Fibroblast of skin of back (primary cell): Measurements from ENCODE around the gene MTO1.
A peak's percentile ranks its signal among the peaks of the same experiment; 100 is the strongest.
"Not testable (repeated sequence)": the region's sequence is repeated elsewhere in the genome, so short reads cannot be mapped to it uniquely, and the experiment has no call there.

Experiments used
- DNase-seq: peaks from one replicate; pipeline ENCODE4 v3.0.0-alpha.2; 2013

MTO1 gene

GRCh38 chr6:73505142-73505541, 43.6 kb downstream of the MTO1 start:
- DNase-seq: no peak

- not testable (repeated sequence) for DNase-seq
Measured at GRCh38 chr6:73505705-73506104, 44.2 kb downstream of the MTO1 start.

- no peak for DNase-seq
Measured at GRCh38 chr6:73506246-73506645, 44.7 kb downstream of the MTO1 start.

- no peak for DNase-seq
Measured at GRCh38 chr6:73508776-73509175, 47.2 kb downstream of the MTO1 start.

GRCh38 chr6:73509851-73510250, 48.3 kb downstream of the MTO1 start:
- DNase-seq: no peak

- DNase-seq: peak; percentile 3
Measured at GRCh38 chr6:73511796-73512195, 50.3 kb downstream of the MTO1 start.

- peak; percentile 31 for DNase-seq
Measured at GRCh38 chr6:73513496-73513854, 51.9 kb downstream of the MTO1 start.

- peak; percentile 25 for DNase-seq
Measured at GRCh38 chr6:73514746-73515110, 53.2 kb downstream of the MTO1 start.

GRCh38 chr6:73515204-73515655, 53.7 kb downstream of the MTO1 start:
- DNase-seq: peak; percentile 23

GRCh38 chr6:73516514-73517489, 55.3 kb downstream of the MTO1 start:
- no peak for DNase-seq

GRCh38 chr6:73518100-73518981, 56.8 kb downstream of the MTO1 start:
- not testable (repeated sequence) for DNase-seq

- DNase-seq: not testable (repeated sequence)
Measured at GRCh38 chr6:73518982-73519881, 57.7 kb downstream of the MTO1 start.

GRCh38 chr6:73519926-73520687, 58.6 kb downstream of the MTO1 start:
- peak; percentile 83 for DNase-seq

GRCh38 chr6:73520688-73521350, 59.3 kb downstream of the MTO1 start, which contains the start of gene EEF1A1:
Gene EEF1A1, minus strand, starts transcription at chr6:73521032. Its CDS starts 1,006 bp downstream, at chr6:73520026.
- peak; percentile 100 for DNase-seq

GRCh38 chr6:73521351-73521985, 59.9 kb downstream of the MTO1 start:
- peak; percentile 81 for DNase-seq

- peak; percentile 29 for DNase-seq
Measured at GRCh38 chr6:73523434-73524123, 62.0 kb downstream of the MTO1 start.

GRCh38 chr6:73525546-73526330, 64.2 kb downstream of the MTO1 start:
- peak; percentile 67 for DNase-seq

GRCh38 chr6:73528897-73529296, 67.4 kb downstream of the MTO1 start:
- DNase-seq: no peak

GRCh38 chr6:73532293-73532692, 70.8 kb downstream of the MTO1 start:
- no peak for DNase-seq
